ENCODE measurements around the gene ROM1.

GRCh38 chr11:62607714-62608113, 5.3 kb upstream of the ROM1 start:
- TF ChIP-seq POLR2A (IDR thresholded peaks at IDR 0.05; ENCODE audit: low read depth, low read length) = no peak
- no peak for TF ChIP-seq POLR2AphosphoS5 (IDR thresholded peaks at IDR 0.05; ENCODE audit: low read depth, low read length)
- no peak for TF ChIP-seq TAF1 (IDR thresholded peaks at IDR 0.05; ENCODE audit: borderline replicate concordance, low read depth, low read length)

All from GM12892 (cell line).